Measurements from ENCODE around the gene FETUB. TPM values are rescaled to one million over a fixed set of nuclear protein-coding genes. Genes with fewer than 3 reads are reported as not detected.

FETUB gene
- total and polyA plus RNA-seq, 9 donors: not detected

- H3K4me1 ChIP-seq (ENCODE audit: insufficient read depth): no peaks in the 10 kb centered on the region
- DNase-seq: no peak
- H3K27me3 ChIP-seq: no peaks in the 10 kb centered on the region
- intact Hi-C loops (cut with DNase I): no loop called here
- no peaks in the 10 kb centered on the region for H3K36me3 ChIP-seq
- no peaks in the 10 kb centered on the region for H3K9me3 ChIP-seq
- no peak overlapping the region for H3K27ac ChIP-seq
- TF ChIP-seq POLR2A (IDR thresholded peaks at IDR 0.05) (no peak), EP300 (IDR thresholded peaks at IDR 0.05) (no peak)
- TF ChIP-seq, protein P1, sequence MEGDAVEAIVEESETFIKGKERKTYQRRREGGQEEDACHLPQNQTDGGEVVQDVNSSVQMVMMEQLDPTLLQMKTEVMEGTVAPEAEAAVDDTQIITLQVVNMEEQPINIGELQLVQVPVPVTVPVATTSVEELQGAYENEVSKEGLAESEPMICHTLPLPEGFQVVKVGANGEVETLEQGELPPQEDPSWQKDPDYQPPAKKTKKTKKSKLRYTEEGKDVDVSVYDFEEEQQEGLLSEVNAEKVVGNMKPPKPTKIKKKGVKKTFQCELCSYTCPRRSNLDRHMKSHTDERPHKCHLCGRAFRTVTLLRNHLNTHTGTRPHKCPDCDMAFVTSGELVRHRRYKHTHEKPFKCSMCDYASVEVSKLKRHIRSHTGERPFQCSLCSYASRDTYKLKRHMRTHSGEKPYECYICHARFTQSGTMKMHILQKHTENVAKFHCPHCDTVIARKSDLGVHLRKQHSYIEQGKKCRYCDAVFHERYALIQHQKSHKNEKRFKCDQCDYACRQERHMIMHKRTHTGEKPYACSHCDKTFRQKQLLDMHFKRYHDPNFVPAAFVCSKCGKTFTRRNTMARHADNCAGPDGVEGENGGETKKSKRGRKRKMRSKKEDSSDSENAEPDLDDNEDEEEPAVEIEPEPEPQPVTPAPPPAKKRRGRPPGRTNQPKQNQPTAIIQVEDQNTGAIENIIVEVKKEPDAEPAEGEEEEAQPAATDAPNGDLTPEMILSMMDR (IDR thresholded peaks at IDR 0.05): no peak
- H3K4me3 ChIP-seq: no peak overlapping the region
Observed at GRCh38 chr3:186605078-186605477, 35.1 kb upstream of the FETUB start.

GRCh38 chr3:186605561-186606545 lies 34.3 kb upstream of the FETUB start:
- Histone ChIP-seq H3K4me3 (no peak overlapping the region), H3K4me1 (ENCODE audit: insufficient read depth) (no peaks in the 10 kb centered on the region), H3K36me3 (no peaks in the 10 kb centered on the region), H3K27me3 (no peaks in the 10 kb centered on the region), H3K27ac (no peak overlapping the region), H3K9me3 (no peaks in the 10 kb centered on the region)
- TF ChIP-seq, protein P1 (IDR thresholded peaks at IDR 0.05): no peak
- no peak for TF ChIP-seq POLR2A (IDR thresholded peaks at IDR 0.05)
- no peak for TF ChIP-seq EP300 (IDR thresholded peaks at IDR 0.05)
- WGBS, 3 donors: 71 to 82% (median 81%) methylated on average over 5 of the region's 5 CpGs
- intact Hi-C loops (cut with DNase I): no loop called here
- DNase-seq: no peak

DNA sequence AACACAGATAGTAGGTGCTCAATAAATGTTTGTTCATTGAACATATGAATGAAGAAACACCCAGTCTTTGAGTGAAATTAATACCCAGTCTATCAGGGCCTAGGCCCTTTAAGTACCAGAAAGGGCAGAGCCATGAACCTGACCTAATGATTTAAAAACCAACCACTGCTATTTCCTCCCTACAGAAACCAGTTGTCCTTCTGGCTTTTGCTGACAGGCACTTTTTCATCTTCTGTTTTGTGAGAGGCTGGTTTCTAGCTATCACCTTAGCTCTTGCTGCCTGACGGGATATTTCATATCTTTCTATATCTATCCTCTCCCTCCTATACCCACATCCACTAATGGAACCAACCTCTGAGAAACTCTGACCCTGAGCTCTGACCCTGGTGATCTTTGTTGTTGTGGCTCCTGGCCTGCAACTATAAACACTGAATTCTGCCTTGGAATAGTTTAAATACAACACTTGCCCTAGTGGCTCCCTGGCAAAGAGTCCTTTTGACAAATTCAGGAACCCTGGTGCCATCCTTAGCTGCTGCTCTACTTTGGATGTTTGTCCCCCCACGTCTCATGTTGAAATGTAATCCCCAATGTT lies 31.5 kb upstream of the FETUB start:
- DNase-seq: no peak
- TF ChIP-seq, protein P1 (IDR thresholded peaks at IDR 0.05): no peak
- TF ChIP-seq POLR2A (IDR thresholded peaks at IDR 0.05) (no peak), EP300 (IDR thresholded peaks at IDR 0.05) (no peak)
- intact Hi-C loops (cut with DNase I): no loop called here
- Histone ChIP-seq H3K36me3 (no peaks in the 10 kb centered on the region), H3K4me1 (ENCODE audit: insufficient read depth) (no peaks in the 10 kb centered on the region), H3K4me3 (no peak overlapping the region), H3K27me3 (no peaks in the 10 kb centered on the region), H3K27ac (no peak overlapping the region), H3K9me3 (no peaks in the 10 kb centered on the region)
- 59 to 81% (median 68%) methylated on average over 2 of the region's 2 CpGs for WGBS, 3 donors

DNA sequence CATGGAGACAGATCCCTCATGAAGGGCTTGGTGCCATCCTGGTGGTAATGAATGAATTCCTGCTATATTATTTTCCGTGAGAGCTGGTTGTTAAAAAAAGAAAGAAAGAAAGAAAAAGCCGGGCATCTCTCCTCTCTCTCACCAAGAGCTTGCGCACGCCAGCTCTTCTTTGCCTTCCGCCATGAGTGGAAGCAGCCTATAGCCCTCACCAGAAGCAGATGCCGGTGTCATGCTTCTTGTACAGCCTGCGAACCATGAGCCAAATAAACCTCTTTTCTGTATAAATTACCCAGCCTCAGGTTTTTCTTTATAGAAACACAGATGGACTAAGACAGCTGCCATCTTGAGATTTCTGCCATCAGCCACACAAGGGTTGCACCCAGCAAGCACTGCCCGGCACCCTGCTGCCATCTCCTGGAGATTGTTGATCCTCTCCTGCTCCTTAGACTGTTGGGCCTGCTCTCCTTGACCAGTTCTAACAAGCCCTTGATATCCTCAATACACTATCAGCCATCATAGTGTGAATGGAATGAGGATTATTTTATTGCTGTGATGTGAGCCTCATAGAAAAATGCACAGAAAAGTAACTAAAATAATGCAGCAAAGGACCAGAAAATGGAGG lies 30.8 kb upstream of the FETUB start:
- TF ChIP-seq EP300 (IDR thresholded peaks at IDR 0.05): no peak
- TF ChIP-seq POLR2A (IDR thresholded peaks at IDR 0.05): no peak
- DNase-seq: no peak
- Histone ChIP-seq H3K27ac (no peak overlapping the region), H3K9me3 (no peaks in the 10 kb centered on the region), H3K27me3 (no peaks in the 10 kb centered on the region), H3K36me3 (no peaks in the 10 kb centered on the region), H3K4me3 (no peak overlapping the region), H3K4me1 (ENCODE audit: insufficient read depth) (no peaks in the 10 kb centered on the region)
- intact Hi-C loops (cut with DNase I): no loop called here
- WGBS, 3 donors: 85 to 94% (median 89%) methylated on average over 8 of the region's 8 CpGs

All from ovary (tissue), 9 donors.